Nephron (organoid): ENCODE data around the gene CTSA.
A peak's percentile ranks its signal among the peaks of the same experiment; 100 is the strongest.
"Not testable (repeated sequence)": the region's sequence is repeated elsewhere in the genome, so short reads cannot be mapped to it uniquely, and the experiment has no call there.

Source experiments
- H3K27ac Mint-ChIP-seq, 3 experiments: 2 replicates each; pipeline ENCODE4 v1.8.0; 2020; ENCODE audit warnings: mixed read lengths in 3 of 3, mild to moderate bottlenecking in 2 of 3, moderate library complexity in 1 of 3
- H3K27me3 Mint-ChIP-seq: 2 replicates; pipeline ENCODE4 v1.8.0; 2021; ENCODE audit warnings: low read depth, mild to moderate bottlenecking, moderate library complexity, mixed read lengths
- H3K36me3 Mint-ChIP-seq: 2 replicates; pipeline ENCODE4 v1.8.0; 2020; ENCODE audit warnings: low read depth, mixed read lengths
- H3K4me1 Mint-ChIP-seq: 2 replicates; pipeline ENCODE4 v1.8.0; 2020; ENCODE audit warnings: mixed read lengths
- H3K4me3 Mint-ChIP-seq, 3 experiments: 2 replicates each; pipeline ENCODE4 v1.8.0; 2020; ENCODE audit warnings: mild to moderate bottlenecking in 3 of 3, mixed read lengths in 3 of 3, moderate library complexity in 2 of 3
- H3K9me3 Mint-ChIP-seq: 2 replicates; pipeline ENCODE4 v1.8.0; 2020; ENCODE audit warnings: mixed read lengths
- TF ChIP-seq, protein P1 (sequence below), 3 experiments: fragments of 200-600 bp; sonication (generic); IDR thresholded peaks; one replicate each; pipeline ENCODE4 v1.5.0; 2021; ENCODE audit warnings: antibody characterized with exemption in 3 of 3; ENCODE audit not compliant: unreplicated experiment in 3 of 3

CTSA gene

DNA sequence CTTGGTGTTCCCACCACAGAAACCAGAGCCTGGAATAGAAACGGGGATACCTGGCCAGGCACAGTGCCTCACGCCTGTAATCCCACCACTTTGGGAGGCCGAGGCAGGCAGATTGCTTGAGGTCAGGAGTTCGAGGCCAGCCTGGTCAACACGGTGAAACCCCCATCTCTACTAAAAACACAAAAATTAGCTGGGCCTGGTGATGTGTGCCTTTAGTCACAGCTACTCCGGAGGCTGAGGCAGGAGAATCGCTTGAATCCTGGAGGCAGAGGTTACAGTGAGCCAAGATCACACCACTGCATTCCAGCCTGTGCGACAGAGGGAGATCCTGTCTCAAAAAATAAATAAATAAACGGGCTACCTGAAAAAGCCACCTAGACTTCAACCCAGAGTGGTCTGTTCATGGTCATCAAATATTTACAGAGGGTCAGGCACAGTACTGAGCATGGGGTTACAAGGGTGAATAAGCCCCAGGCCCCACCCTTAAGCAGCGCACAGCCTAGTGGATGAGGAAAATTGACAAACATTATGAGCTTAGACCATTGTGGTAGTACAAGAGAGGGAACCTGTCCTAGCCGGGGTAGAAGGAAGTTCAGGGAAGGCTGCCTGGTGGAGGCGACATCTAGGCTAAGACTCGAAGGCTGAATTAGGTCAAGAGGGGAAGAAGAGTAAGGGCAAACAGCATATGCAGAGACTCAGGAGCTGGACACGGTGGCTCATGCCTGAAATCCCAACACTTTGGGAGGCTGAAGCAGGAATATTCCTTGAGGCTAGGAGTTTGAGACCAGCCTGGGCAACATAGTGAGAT is 36.1 kb downstream of the CTSA start:
- TF ChIP-seq, protein P1, sequence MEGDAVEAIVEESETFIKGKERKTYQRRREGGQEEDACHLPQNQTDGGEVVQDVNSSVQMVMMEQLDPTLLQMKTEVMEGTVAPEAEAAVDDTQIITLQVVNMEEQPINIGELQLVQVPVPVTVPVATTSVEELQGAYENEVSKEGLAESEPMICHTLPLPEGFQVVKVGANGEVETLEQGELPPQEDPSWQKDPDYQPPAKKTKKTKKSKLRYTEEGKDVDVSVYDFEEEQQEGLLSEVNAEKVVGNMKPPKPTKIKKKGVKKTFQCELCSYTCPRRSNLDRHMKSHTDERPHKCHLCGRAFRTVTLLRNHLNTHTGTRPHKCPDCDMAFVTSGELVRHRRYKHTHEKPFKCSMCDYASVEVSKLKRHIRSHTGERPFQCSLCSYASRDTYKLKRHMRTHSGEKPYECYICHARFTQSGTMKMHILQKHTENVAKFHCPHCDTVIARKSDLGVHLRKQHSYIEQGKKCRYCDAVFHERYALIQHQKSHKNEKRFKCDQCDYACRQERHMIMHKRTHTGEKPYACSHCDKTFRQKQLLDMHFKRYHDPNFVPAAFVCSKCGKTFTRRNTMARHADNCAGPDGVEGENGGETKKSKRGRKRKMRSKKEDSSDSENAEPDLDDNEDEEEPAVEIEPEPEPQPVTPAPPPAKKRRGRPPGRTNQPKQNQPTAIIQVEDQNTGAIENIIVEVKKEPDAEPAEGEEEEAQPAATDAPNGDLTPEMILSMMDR (IDR thresholded peaks at IDR 0.05; ENCODE audit: unreplicated experiment in 3 of 3): no peak
- no peaks in the 10 kb centered on the region for H3K36me3 Mint-ChIP-seq
- peak overlapping the region in 2 of 3 experiments; percentile 26 to 41 for H3K27ac Mint-ChIP-seq
- no peak overlapping the region for H3K4me3 Mint-ChIP-seq
- no peaks in the 10 kb centered on the region for H3K27me3 Mint-ChIP-seq
- no peaks in the 10 kb centered on the region for H3K9me3 Mint-ChIP-seq
- peaks cover 22% of the 10 kb centered on the region for H3K4me1 Mint-ChIP-seq

DNA sequence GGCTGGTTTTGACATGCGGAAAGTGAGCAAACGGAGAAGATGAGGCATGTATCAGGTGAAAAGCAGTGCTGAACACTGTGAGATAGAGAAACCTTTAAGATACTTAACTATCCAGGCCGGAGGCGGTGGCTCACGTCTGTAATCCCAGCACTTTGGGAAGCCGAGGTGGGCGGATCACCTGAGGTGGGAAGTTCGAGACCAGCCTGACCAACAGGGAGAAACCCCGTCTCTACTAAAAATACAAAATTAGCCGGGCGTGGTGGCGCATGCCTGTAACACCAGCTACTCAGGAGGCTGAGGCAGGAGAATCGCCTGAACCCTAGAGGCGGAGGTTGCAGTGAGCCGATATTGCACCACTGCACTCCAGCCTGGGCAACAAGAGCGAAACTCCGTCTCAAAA is 40.5 kb downstream of the CTSA start:
- peaks cover 11% of the 10 kb centered on the region for H3K4me1 Mint-ChIP-seq
- peak overlapping the region; percentile 8 to 47 (median 41) for H3K4me3 Mint-ChIP-seq
- H3K36me3 Mint-ChIP-seq, H3K27ac Mint-ChIP-seq, H3K27me3 Mint-ChIP-seq, H3K9me3 Mint-ChIP-seq: not testable (repeated sequence)

DNA sequence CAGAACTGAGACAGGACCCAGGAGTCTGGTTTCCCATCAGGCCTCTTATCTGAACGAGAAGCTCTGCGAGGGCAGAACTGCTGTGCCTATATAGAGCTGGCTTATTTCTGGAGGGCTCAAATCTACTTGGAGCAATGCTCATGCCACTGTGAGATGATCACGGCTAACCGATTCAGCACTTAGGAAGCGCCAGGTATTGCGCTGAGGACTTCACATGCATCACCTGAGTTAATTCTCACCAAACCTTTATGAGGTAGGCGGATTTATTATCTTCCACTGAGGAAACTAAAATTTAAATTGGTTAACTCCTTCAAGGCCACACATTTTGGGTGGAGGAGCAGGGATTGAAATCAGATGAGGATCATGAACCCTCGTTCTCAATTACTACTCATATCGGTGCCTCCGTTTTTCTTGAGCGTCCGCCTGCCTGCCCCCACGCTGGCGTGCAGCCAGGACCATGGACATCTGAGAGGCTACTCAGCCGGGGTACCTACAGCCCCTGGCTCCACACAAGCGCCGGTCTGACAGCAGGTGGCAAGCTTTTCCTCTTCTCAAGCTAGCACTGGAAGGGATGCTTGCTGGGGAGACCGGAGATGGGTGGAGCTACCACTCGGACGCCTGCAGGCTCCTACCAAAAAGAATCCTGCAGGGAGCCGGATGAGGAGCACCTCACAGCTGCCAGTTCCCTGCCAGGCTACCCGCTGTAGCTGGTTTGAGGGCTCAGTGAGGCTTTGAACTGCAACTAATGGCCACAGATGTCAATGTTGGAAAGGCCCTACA is 42.3 kb downstream of the CTSA start:
- H3K4me3 Mint-ChIP-seq: peak overlapping the region; percentile 99 to 100 (median 99)
- H3K27ac Mint-ChIP-seq: peak overlapping the region; percentile 99 to 100 (median 100)
- peaks cover 14% of the 10 kb centered on the region for H3K36me3 Mint-ChIP-seq
- TF ChIP-seq, protein P1 (IDR thresholded peaks at IDR 0.05; ENCODE audit: unreplicated experiment in 3 of 3): peak in 2 of 3 experiments; percentile 12 to 38
- H3K27me3 Mint-ChIP-seq: no peaks in the 10 kb centered on the region
- no peaks in the 10 kb centered on the region for H3K9me3 Mint-ChIP-seq
- H3K4me1 Mint-ChIP-seq: peaks cover 19% of the 10 kb centered on the region

DNA sequence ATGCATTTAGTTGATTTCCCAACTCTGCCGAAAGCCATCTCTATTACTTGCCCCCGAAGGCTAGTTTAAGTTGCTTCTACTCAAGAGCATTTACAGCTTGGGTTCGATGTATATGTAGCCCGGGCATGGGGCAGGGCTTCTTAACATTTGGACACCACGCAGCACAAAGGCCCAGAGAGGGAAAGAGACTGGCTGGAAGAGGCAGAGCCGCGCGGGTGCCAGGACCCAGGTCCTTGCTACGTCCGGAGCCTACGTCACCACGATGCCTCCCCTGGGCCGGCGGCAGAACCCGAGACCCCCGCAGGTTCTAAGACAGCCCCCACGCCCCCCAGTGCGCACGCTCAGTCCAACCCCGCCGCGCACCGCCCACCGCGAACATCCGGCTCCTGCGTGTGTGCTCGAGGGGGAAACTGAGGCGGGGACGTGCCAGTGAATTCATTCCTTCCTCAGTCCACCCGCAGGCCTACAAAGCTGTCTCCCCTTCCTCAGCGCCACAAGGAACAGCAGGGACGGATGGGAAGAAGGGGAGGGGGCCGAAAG is 43.0 kb downstream of the CTSA start:
- TF ChIP-seq, protein P1 (IDR thresholded peaks at IDR 0.05; ENCODE audit: unreplicated experiment in 3 of 3): no peak
- Mint-ChIP-seq H3K4me1 (peaks cover 19% of the 10 kb centered on the region), H3K4me3 (peak overlapping the region; percentile 99 to 100 (median 99)), H3K36me3 (peaks cover 20% of the 10 kb centered on the region), H3K27ac (peak overlapping the region; percentile 99 to 100 (median 100)), H3K9me3 (no peaks in the 10 kb centered on the region), H3K27me3 (no peaks in the 10 kb centered on the region)

DNA sequence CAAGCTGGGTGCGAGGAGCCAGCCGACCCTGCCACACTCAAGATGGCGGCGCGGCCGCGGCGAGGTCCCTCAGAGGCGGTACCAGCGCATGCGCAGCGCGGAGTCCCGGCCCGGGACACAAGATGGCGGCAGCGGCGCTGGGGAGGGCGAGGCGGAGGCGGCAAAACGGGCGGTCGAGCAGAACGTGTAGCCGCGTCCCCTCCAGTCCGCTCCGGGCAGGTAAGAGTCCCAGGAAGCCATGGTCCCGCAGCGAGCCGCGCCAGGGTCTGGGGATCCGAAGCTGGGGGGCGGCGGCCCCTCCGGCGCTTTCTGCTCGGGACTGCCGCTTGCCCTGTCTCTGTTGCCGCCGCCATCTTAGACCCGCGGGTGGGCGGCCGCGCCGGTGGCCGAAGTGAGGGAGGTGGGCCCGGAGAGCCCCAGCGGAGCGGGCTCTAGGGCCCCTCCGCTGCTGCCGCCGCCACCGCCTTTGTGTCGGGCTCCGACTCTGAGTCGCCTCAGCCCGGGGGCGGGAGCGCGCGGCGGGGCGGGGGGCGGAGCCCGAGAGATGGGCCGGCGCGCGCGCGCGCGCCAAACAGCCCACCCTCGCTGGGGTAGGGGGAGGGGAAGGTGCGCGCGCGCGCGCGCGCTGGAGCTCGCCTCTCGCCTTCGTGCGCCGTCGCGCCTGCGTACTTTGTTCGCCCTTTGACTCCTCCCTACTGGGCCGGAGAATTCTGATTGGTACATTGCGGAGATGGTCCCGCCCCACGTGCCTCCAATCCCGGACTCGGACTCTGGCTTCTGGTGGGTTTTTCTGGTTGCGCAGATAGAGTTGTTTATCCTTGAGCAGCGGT is 43.7 kb downstream of the CTSA start, which contains the start of gene PCIF1:
PCIF1 (plus strand) TSS at position 98 of the 830 bp plus-strand sequence. CDS start 4,317 bp downstream, outside the sequence.
- H3K36me3 Mint-ChIP-seq: peaks cover 26% of the 10 kb centered on the region
- no peaks in the 10 kb centered on the region for H3K9me3 Mint-ChIP-seq
- H3K4me3 Mint-ChIP-seq: peak within 1 kb of the TSS; percentile 99 to 100 (median 99)
- peak within 1 kb of the TSS; percentile 99 to 100 (median 100) for H3K27ac Mint-ChIP-seq
- H3K27me3 Mint-ChIP-seq: no peaks in the 10 kb centered on the region
- TF ChIP-seq, protein P1 (IDR thresholded peaks at IDR 0.05; ENCODE audit: unreplicated experiment in 3 of 3): no peak
- peaks cover 19% of the 10 kb centered on the region for H3K4me1 Mint-ChIP-seq
